M059J (cell line): ENCODE data around the gene ACSM6. TPM values are rescaled to one million over a fixed set of nuclear protein-coding genes. Genes with fewer than 3 reads are reported as not detected.
"Not testable (repeated sequence)": the region's sequence is repeated elsewhere in the genome, so short reads cannot be mapped to it uniquely, and the experiment has no call there.

Source experiments
- DNase-seq: peaks from one replicate; pipeline ENCODE4 v3.0.0-alpha.2; 2012; ENCODE audit warnings: low read depth
- total RNA-seq: library from RNA; depleted of rRNA; stranded (reverse); fragments of >200 nt; shearing (Covaris generic); gene quantifications from 2 replicates; pipeline ENCODE4 v1.2.3, GENCODE V29; 2014; rRNA removed

Gene ACSM6, protein sequence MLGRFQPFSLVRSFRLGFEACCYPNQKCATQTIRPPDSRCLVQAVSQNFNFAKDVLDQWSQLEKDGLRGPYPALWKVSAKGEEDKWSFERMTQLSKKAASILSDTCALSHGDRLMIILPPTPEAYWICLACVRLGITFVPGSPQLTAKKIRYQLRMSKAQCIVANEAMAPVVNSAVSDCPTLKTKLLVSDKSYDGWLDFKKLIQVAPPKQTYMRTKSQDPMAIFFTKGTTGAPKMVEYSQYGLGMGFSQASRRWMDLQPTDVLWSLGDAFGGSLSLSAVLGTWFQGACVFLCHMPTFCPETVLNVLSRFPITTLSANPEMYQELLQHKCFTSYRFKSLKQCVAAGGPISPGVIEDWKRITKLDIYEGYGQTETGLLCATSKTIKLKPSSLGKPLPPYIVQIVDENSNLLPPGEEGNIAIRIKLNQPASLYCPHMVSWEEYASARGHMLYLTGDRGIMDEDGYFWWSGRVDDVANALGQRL
- total RNA-seq: not detected in 2 replicates

GRCh38 chr10:95193944-95194343, at the start of gene ACSM6:
ACSM6 (plus strand) TSS chr10:95194238; CDS start chr10:95194486, 248 bp downstream.
- DNase-seq: no peak

DNA sequence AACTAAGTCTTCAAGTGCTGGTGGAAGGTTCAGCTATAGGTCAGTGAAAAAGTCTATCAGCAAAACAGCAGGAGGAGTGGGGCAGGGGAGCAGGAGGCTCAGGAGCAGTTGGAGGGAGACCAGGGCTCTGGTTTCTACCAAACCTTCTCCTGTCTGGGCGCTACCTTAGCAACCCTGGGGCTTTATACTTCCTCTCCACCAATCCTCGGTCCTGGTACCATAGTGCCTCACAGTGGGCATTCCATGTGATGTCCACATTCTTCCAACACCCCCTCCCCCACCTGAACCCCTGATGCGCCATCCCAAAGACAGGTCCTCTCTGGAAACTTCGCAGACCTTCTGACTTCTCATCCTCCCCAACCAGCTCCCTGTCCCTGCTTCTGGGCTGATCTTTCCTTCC, 25.3 kb upstream of the ACSM6 start:
- no peak for DNase-seq

DNA sequence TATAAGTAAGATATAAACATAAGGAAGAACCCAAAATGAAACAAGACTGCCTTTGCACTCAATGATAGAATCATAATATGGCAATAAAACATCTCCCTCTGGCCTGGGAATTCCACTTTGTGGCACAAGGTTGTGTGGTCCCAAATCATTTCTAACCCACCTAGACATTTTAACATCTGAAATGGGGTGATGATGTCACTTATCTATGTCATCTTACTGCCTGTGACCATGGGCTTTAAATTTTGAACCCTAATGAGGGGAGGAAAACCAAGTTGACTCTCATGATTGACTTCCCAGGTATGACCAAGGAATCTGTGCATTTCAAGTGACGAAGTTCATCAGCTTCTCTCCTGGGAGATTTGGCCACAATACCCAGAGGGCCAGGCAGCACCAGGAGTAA, 24.5 kb upstream of the ACSM6 start:
- DNase-seq: no peak

GRCh38 chr10:95170790-95171189, 23.2 kb upstream of the ACSM6 start:
- no peak for DNase-seq

DNA sequence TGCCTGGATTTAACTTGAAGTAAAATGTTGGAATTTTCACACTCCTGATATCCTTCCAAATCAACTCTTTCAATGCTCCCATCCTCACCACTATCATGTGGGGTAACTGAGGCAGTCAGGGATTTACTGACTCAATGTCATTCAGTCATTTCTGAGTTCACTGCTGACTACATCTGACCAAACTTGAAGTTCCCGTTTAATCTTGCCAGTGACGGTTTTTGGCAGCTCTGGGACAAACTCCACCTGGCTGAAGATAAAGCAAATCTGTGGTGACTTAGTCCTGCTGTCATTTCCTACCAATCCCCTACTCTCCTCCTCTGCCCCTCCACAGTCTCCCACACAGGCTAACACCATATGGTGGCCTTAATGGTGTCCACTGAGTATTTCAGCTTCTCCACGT, 22.7 kb upstream of the ACSM6 start:
- no peak for DNase-seq

GRCh38 chr10:95172851-95173250, 21.2 kb upstream of the ACSM6 start:
- DNase-seq: no peak

- no peak for DNase-seq
These were observed 17.9 kb upstream of the ACSM6 start for GRCh38 chr10:95176101-95176500.

- no peak for DNase-seq
These were observed 16.6 kb upstream of the ACSM6 start for GRCh38 chr10:95177429-95177828.

GRCh38 chr10:95178266-95178665, 15.8 kb upstream of the ACSM6 start:
- no peak for DNase-seq

DNA sequence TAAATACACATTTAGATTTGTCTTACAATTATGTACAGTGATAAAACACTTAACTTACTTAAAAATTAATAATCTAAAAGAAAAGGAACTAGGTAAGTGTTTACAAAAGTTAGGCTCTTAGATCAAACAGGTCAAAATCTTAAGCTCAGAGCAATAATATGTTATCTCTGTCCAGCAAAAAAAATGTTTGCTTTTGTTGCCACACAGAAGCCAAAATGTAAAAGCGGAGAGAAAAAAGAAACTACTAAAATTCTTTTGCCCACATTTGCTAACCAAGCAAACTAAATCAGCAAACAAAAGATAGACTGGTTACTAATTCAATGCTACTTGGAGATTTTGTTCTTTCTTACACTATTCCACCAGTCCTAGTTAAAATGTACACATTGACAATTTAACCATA, 15.2 kb upstream of the ACSM6 start:
- no peak for DNase-seq

DNA sequence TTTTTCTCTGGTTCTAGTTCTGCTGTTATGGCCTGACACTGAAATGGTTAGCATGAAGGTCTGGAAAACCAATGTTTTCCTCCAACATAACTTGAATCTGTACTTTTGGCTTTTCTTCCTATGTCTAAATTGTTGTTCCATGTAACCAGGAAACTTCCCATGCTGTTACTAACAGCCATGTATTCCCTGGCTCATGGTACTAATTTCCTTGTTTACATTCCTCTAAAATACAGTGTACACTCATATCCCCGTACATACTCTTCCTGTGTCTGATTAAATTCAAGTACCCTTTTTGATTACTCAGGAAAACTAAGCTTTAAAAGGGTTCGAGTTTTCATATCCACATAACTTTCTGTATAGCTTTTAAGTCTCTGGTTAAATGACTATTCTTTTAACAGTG, 12.3 kb upstream of the ACSM6 start:
- DNase-seq: peak; percentile 44

DNA sequence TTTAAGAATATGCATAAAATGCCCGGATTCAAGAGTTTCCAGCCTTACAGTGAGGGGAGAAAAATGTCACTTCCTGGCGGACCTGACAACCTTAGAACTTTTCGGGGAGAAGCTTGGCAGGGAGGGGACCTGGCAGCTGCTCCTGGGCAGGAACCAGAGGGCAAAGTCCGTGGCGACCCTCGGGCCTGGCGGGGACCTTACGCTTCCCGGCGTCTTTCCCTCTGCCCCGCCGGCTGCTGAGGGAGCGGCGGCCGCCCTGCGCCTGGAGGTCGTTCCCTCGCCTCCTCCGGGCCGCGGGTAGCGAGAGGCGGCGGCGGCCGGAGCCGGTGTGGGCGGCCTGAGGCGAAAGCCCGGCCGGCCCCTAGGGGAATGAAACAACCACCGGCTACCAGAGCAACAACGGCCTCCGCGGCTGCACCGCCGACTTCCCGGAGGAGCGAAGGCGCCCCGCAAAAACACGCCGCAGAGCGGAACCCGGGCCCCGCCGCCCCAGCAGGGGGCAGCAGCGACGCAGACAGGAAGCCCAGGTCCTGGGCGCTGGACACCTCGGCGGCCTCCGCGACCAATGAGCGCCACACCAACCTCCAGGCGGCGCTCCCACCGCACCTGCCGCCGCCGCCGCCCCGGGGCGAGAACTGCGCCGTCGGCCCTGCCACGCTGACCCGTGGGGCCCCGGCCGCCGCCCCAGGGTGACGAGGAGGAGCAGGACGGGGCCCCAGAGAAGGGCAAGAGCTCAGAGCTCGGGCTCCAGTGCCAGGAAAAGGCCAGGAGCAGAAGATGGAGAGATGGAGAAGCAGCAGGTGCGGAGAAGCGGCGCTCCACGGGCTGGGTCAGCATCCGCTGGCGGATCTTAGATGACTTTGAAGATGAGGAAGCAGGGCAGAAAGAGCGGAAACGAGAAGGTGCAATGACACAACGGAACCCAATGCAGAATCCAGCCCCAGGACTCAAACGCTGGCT, 10.5 kb upstream of the ACSM6 start:
- DNase-seq: peak; percentile 77

GRCh38 chr10:95187617-95188016, 6.4 kb upstream of the ACSM6 start:
- DNase-seq: no peak

GRCh38 chr10:95188593-95188992, 5.4 kb upstream of the ACSM6 start:
- no peak for DNase-seq

GRCh38 chr10:95196046-95196445, 2.0 kb downstream of the ACSM6 start:
- DNase-seq: no peak

DNA sequence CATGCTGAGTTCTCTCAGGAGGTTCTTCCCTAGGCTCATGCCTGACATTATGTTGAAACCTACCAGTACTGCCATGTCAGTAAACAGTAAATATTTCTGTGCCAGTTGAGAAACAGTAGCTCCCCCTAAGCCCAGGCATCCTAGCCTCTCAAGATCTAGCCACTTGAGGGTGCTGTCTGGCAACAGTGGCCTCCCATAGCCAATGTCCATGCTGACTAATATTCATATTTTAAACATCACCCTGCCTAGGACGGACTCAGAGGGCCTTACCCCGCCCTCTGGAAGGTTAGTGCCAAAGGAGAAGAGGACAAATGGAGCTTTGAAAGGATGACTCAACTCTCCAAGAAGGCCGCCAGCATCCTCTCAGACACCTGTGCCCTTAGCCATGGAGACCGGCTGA, 7.7 kb downstream of the ACSM6 start:
- peak; percentile 77 for DNase-seq

GRCh38 chr10:95202865-95203264, 8.8 kb downstream of the ACSM6 start:
- DNase-seq: not testable (repeated sequence)

GRCh38 chr10:95208702-95209391, 14.8 kb downstream of the ACSM6 start:
- DNase-seq: no peak

GRCh38 chr10:95209509-95210127, 15.6 kb downstream of the ACSM6 start:
- no peak for DNase-seq

DNA sequence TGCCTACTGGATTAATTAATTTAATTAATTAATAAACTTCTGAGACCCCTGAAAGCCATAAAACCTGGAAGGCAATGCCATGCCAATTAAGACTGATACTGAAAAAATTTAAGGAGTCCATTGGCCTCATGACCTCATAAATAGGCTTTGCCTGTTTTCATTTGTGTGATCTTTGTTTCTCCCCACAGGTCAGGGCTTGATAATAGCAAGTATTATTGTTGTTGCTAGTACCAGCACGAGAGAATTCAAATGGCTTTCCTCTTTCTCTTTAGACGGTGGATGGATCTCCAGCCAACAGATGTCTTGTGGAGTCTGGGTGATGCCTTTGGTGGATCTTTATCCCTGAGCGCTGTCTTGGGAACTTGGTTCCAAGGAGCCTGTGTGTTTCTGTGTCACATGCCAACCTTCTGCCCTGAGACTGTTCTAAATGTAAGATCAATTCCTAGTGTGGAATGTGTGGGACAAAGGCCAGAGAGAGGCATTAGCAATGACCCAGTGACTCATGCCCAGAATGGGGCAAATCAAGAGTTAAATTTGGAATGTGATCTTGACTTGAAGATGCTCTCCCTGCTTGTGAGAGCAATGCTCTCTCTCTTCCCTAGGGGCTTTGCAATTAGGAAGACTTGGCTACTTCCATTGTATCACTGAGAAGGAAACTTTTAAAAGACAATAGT, 17.7 kb downstream of the ACSM6 start:
- peak; percentile 43 for DNase-seq

DNA sequence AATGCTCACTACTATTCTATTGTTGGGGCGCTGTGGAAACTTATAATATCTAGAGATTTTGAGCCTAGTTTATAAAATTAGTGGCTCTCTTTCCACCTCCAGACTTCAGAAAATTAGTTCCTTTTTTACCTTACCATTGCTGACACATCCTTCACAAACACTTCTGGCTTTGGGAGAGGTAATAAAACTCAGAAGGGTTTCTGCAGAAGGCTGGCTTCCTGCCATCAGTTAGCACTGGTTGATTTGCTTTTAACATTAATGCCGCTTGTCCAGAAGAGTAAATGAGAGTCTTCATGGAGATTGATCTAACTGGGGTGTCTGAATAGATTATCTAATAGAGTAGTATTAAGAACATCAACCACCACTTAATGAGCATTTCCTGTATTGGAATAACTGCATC, 20.3 kb downstream of the ACSM6 start:
- DNase-seq: peak; percentile 78
